Measurements from ENCODE around the gene TSKS. TPM values are rescaled to one million over a fixed set of nuclear protein-coding genes. Genes with fewer than 3 reads are reported as not detected.
A peak's percentile ranks its signal among the peaks of the same experiment; 100 is the strongest.
"Not testable (repeated sequence)": the region's sequence is repeated elsewhere in the genome, so short reads cannot be mapped to it uniquely, and the experiment has no call there.

The TSKS gene
- total RNA-seq, 1 donor from 2014 or later, result not detected

GRCh38 chr19:49730166-49730565, 32.9 kb downstream of the TSKS start:
- H3K27ac ChIP-seq, result no peak overlapping the region
- Mint-ChIP-seq H3K27me3 (ENCODE audit: insufficient read depth, low read depth) (no peaks in the 10 kb centered on the region), H3K36me3 (no peaks in the 10 kb centered on the region), H3K4me1 (no peaks in the 10 kb centered on the region), H3K4me3 (no peak overlapping the region), H3K27ac (no peak overlapping the region), H3K9me3 (no peaks in the 10 kb centered on the region)
- no peak overlapping the region for H2AFZ ChIP-seq (replicated peaks)
- H3K79me2 ChIP-seq (ENCODE audit: low read depth), result no peaks in the 10 kb centered on the region
- no peaks in the 10 kb centered on the region for H3K36me3 ChIP-seq
- no peak for DNase-seq (ENCODE audit: low spot score)
- no peak overlapping the region for H3K4me2 ChIP-seq
- no peaks in the 10 kb centered on the region for H4K20me1 ChIP-seq (ENCODE audit: low read depth)
- H3K27me3 ChIP-seq, result no peaks in the 10 kb centered on the region
- H3K4me1 ChIP-seq, result no peaks in the 10 kb centered on the region
- no peak overlapping the region for H3K4me3 ChIP-seq
- H3K9ac ChIP-seq, result no peak overlapping the region
- TF ChIP-seq EZH2 (IDR thresholded peaks at IDR 0.05) (no peak), CTCF (IDR thresholded peaks at IDR 0.05) (no peak), EZH2phosphoT487 (IDR thresholded peaks at IDR 0.05) (no peak)
- H3K9me3 ChIP-seq (ENCODE audit: low read depth), result no peaks in the 10 kb centered on the region
- no peaks in the 10 kb centered on the region for H3F3A ChIP-seq (ENCODE audit: low read depth)

- no peaks in the 10 kb centered on the region for H3K9me3 ChIP-seq (ENCODE audit: low read depth)
- H3K9ac ChIP-seq, result no peak overlapping the region
- H3K27me3 Mint-ChIP-seq (ENCODE audit: insufficient read depth, low read depth), result no peaks in the 10 kb centered on the region
- no peak overlapping the region for H3K27ac Mint-ChIP-seq
- DNase-seq (ENCODE audit: low spot score), result no peak
- no peak overlapping the region for H3K4me3 ChIP-seq
- H2AFZ ChIP-seq (replicated peaks), result no peak overlapping the region
- H3K4me1 Mint-ChIP-seq, result no peaks in the 10 kb centered on the region
- no peaks in the 10 kb centered on the region for H3K4me1 ChIP-seq
- no peak overlapping the region for H3K27ac ChIP-seq
- no peaks in the 10 kb centered on the region for H3F3A ChIP-seq (ENCODE audit: low read depth)
- H3K9me3 Mint-ChIP-seq, result no peaks in the 10 kb centered on the region
- H3K4me2 ChIP-seq, result no peak overlapping the region
- no peaks in the 10 kb centered on the region for H3K36me3 Mint-ChIP-seq
- TF ChIP-seq CTCF (IDR thresholded peaks at IDR 0.05), result no peak
- TF ChIP-seq EZH2phosphoT487 (IDR thresholded peaks at IDR 0.05), result no peak
- no peak for TF ChIP-seq EZH2 (IDR thresholded peaks at IDR 0.05)
- H3K36me3 ChIP-seq, result no peaks in the 10 kb centered on the region
- H3K27me3 ChIP-seq, result no peaks in the 10 kb centered on the region
- H4K20me1 ChIP-seq (ENCODE audit: low read depth), result no peaks in the 10 kb centered on the region
- no peak overlapping the region for H3K4me3 Mint-ChIP-seq
- no peaks in the 10 kb centered on the region for H3K79me2 ChIP-seq (ENCODE audit: low read depth)
Measured at GRCh38 chr19:49727217-49728030, 35.7 kb downstream of the TSKS start.

- not testable (repeated sequence) for H3K27me3 ChIP-seq; H3K36me3 Mint-ChIP-seq; H3K9me3 Mint-ChIP-seq; H3K27ac ChIP-seq; H3K9me3 ChIP-seq (ENCODE audit: low read depth); H3K79me2 ChIP-seq (ENCODE audit: low read depth); H3K9ac ChIP-seq; H3K4me3 ChIP-seq; H4K20me1 ChIP-seq (ENCODE audit: low read depth); DNase-seq (ENCODE audit: low spot score); H3K36me3 ChIP-seq; H2AFZ ChIP-seq (replicated peaks); H3F3A ChIP-seq (ENCODE audit: low read depth); H3K4me2 ChIP-seq; H3K4me1 ChIP-seq
- Mint-ChIP-seq H3K27ac (peak overlapping the region; percentile 46), H3K4me1 (peaks cover 16% of the 10 kb centered on the region), H3K4me3 (peak overlapping the region; percentile 30), H3K27me3 (ENCODE audit: insufficient read depth, low read depth) (peaks cover 11% of the 10 kb centered on the region)
Measured at GRCh38 chr19:49719420-49719819, 43.7 kb downstream of the TSKS start.

- H3K27me3 ChIP-seq, result no peaks in the 10 kb centered on the region
- no peaks in the 10 kb centered on the region for H4K20me1 ChIP-seq (ENCODE audit: low read depth)
- H3K9ac ChIP-seq, result no peak overlapping the region
- Mint-ChIP-seq H3K36me3 (peaks cover 5% of the 10 kb centered on the region), H3K27ac (peak overlapping the region; percentile 46), H3K4me1 (peaks cover 16% of the 10 kb centered on the region), H3K4me3 (peak overlapping the region; percentile 30), H3K9me3 (peaks cover 6% of the 10 kb centered on the region), H3K27me3 (ENCODE audit: insufficient read depth, low read depth) (peaks cover 13% of the 10 kb centered on the region)
- no peak for DNase-seq (ENCODE audit: low spot score)
- no peak overlapping the region for H3K4me2 ChIP-seq
- no peak overlapping the region for H3K4me3 ChIP-seq
- TF ChIP-seq EZH2phosphoT487 (IDR thresholded peaks at IDR 0.05) (no peak), EZH2 (IDR thresholded peaks at IDR 0.05) (no peak), CTCF (IDR thresholded peaks at IDR 0.05) (no peak)
- no peaks in the 10 kb centered on the region for H3K36me3 ChIP-seq
- no peaks in the 10 kb centered on the region for H3F3A ChIP-seq (ENCODE audit: low read depth)
- H3K4me1 ChIP-seq, result no peaks in the 10 kb centered on the region
- no peaks in the 10 kb centered on the region for H3K79me2 ChIP-seq (ENCODE audit: low read depth)
- H3K9me3 ChIP-seq (ENCODE audit: low read depth), result no peaks in the 10 kb centered on the region
- no peak overlapping the region for H3K27ac ChIP-seq
- no peak overlapping the region for H2AFZ ChIP-seq (replicated peaks)
Measured at GRCh38 chr19:49718991-49719390, 44.1 kb downstream of the TSKS start.
